SU-DHL-6 (cell line): ENCODE results near the gene NLGN1.

Source experiments
- H2AFZ ChIP-seq: fragments of 200-600 bp; sonication (generic); 2 replicates; pipeline ENCODE4 v1.6.1; 2014; ENCODE audit warnings: low read depth, mild to moderate bottlenecking, moderate library complexity, mixed read lengths, antibody characterized with exemption, low read length; ENCODE audit not compliant: severe bottlenecking
- H3F3A ChIP-seq: fragments of 200-600 bp; shearing (Covaris generic); 2 replicates; pipeline ENCODE4 v1.6.0; 2016; ENCODE audit warnings: antibody characterized with exemption, mild to moderate bottlenecking; ENCODE audit not compliant: insufficient read depth
- H3K27ac ChIP-seq: fragments of 200-600 bp; sonication (generic); 2 replicates; pipeline ENCODE4 v1.5.1; 2016; ENCODE audit warnings: low read depth, mild to moderate bottlenecking, low read length, moderate library complexity, mixed read lengths
- H3K27me3 ChIP-seq: fragments of 200-600 bp; sonication (generic), shearing (Covaris generic); 2 replicates; pipeline ENCODE4 v1.6.0; 2014; ENCODE audit warnings: mild to moderate bottlenecking, low read length
- H3K36me3 ChIP-seq: fragments of 200-600 bp; sonication (generic); 2 replicates; pipeline ENCODE4 v1.6.1; 2014; ENCODE audit warnings: mild to moderate bottlenecking, low read length, mixed read lengths
- H3K4me2 ChIP-seq: fragments of 300-600, 200-600 bp; shearing (Covaris generic), sonication (generic); 2 replicates; pipeline ENCODE4 v1.6.0; 2014; ENCODE audit warnings: low read length, low read depth, mild to moderate bottlenecking; ENCODE audit not compliant: poor library complexity, severe bottlenecking
- H3K4me3 ChIP-seq: fragments of 200-600 bp; sonication (generic); 2 replicates; pipeline ENCODE4 v1.5.1; 2014; ENCODE audit warnings: antibody characterized with exemption, low read length, mild to moderate bottlenecking, mixed read lengths; ENCODE audit not compliant: insufficient read depth, poor library complexity, severe bottlenecking
- H3K79me2 ChIP-seq: fragments of 200-600 bp; sonication (generic); 2 replicates; pipeline ENCODE4 v1.6.1; 2014; ENCODE audit warnings: mild to moderate bottlenecking, low read length, moderate library complexity; ENCODE audit not compliant: insufficient read depth
- H3K9ac ChIP-seq: fragments of 200-600 bp; sonication (generic); 2 replicates; pipeline ENCODE4 v1.7.0; 2014; ENCODE audit warnings: mild to moderate bottlenecking, low read length
- H3K9me2 ChIP-seq: fragments of 200-600 bp; sonication (generic); replicated peaks from 2 replicates; pipeline ENCODE4 v1.6.1; 2014; ENCODE audit warnings: low read length; ENCODE audit not compliant: insufficient read depth
- H3K9me3 ChIP-seq: fragments of 200-600 bp; sonication (generic); 2 replicates; pipeline ENCODE4 v1.6.1; 2014; ENCODE audit warnings: low read length, mixed read lengths; ENCODE audit not compliant: insufficient read depth
- H4K20me1 ChIP-seq: fragments of 200-600 bp; sonication (generic); 2 replicates; pipeline ENCODE4 v1.6.1; 2014; ENCODE audit warnings: low read depth, mild to moderate bottlenecking, antibody characterized with exemption, low read length, moderate library complexity, mixed read lengths
- CTCF ChIP-seq: fragments of 200-600 bp; sonication (generic); IDR thresholded peaks from one replicate; pipeline ENCODE4 v1.5.1; 2017; ENCODE audit warnings: antibody characterized with exemption, mild to moderate bottlenecking, low read length, moderate library complexity; ENCODE audit not compliant: insufficient read depth, poor library complexity, severe bottlenecking
- EZH2phosphoT487 ChIP-seq: fragments of 200-600 bp; sonication (generic), shearing (Covaris generic); conservative IDR thresholded peaks from 2 replicates; pipeline ENCODE4 v1.6.1; 2018; ENCODE audit warnings: mild to moderate bottlenecking, antibody characterized with exemption, low read length, moderate library complexity, mixed read lengths

NLGN1 gene

GRCh38 chr3:173911446-173911845 lies 513.9 kb downstream of the NLGN1 start:
- no peaks in the 10 kb centered on the region for H3K9me3 ChIP-seq
- H3K9me2 ChIP-seq = no peaks in the 10 kb centered on the region
- H3F3A ChIP-seq = no peaks in the 10 kb centered on the region
- H3K4me3 ChIP-seq = no peak overlapping the region
- H3K36me3 ChIP-seq = no peaks in the 10 kb centered on the region
- H3K9ac ChIP-seq = no peak overlapping the region
- no peak overlapping the region for H2AFZ ChIP-seq
- H4K20me1 ChIP-seq = no peaks in the 10 kb centered on the region
- H3K27ac ChIP-seq = no peak overlapping the region
- TF ChIP-seq EZH2phosphoT487 (no peak), CTCF (no peak)
- H3K79me2 ChIP-seq = no peaks in the 10 kb centered on the region
- H3K27me3 ChIP-seq = no peaks in the 10 kb centered on the region
- H3K4me2 ChIP-seq = no peak overlapping the region

GRCh38 chr3:173912126-173912525 lies 514.6 kb downstream of the NLGN1 start:
- Histone ChIP-seq H2AFZ (no peak overlapping the region), H4K20me1 (no peaks in the 10 kb centered on the region), H3K4me3 (no peak overlapping the region), H3K9me2 (no peaks in the 10 kb centered on the region), H3F3A (no peaks in the 10 kb centered on the region), H3K27ac (no peak overlapping the region), H3K36me3 (no peaks in the 10 kb centered on the region), H3K9me3 (no peaks in the 10 kb centered on the region), H3K79me2 (no peaks in the 10 kb centered on the region), H3K9ac (no peak overlapping the region), H3K4me2 (no peak overlapping the region), H3K27me3 (no peaks in the 10 kb centered on the region)
- no peak for TF ChIP-seq CTCF
- no peak for TF ChIP-seq EZH2phosphoT487

- no peak overlapping the region for H3K9ac ChIP-seq
- H3K27me3 ChIP-seq = no peaks in the 10 kb centered on the region
- no peaks in the 10 kb centered on the region for H3K9me2 ChIP-seq
- no peak overlapping the region for H2AFZ ChIP-seq
- H3F3A ChIP-seq = no peaks in the 10 kb centered on the region
- TF ChIP-seq CTCF = no peak
- no peak for TF ChIP-seq EZH2phosphoT487
- H3K79me2 ChIP-seq = no peaks in the 10 kb centered on the region
- no peaks in the 10 kb centered on the region for H3K36me3 ChIP-seq
- no peak overlapping the region for H3K4me2 ChIP-seq
- no peaks in the 10 kb centered on the region for H4K20me1 ChIP-seq
- no peak overlapping the region for H3K4me3 ChIP-seq
- H3K9me3 ChIP-seq = no peaks in the 10 kb centered on the region
- H3K27ac ChIP-seq = no peak overlapping the region
Observed at GRCh38 chr3:173913397-173913796, 515.9 kb downstream of the NLGN1 start.
